Sigmoid colon (tissue), 7 donors: ENCODE data around the gene MAST2. TPM values are rescaled to one million over a fixed set of nuclear protein-coding genes. Genes with fewer than 3 reads are reported as not detected.
"Not testable (repeated sequence)": the region's sequence is repeated elsewhere in the genome, so short reads cannot be mapped to it uniquely, and the experiment has no call there.

ENCODE experiments used
- DNase-seq: peaks from one replicate; pipeline ENCODE4 v3.0.0-alpha.2; 2019
- H3K27ac ChIP-seq, 4 donors: fragments of 200-600 bp; sonication (generic); one replicate each; pipeline ENCODE4 v1.5.1; 2016 to 2019; ENCODE audit warnings: mild to moderate bottlenecking in 1 of 4
- H3K27me3 ChIP-seq, 3 donors: fragments of 200-600 bp; sonication (generic); one replicate each; pipeline ENCODE4 v1.5.1; 2019; ENCODE audit warnings: mild to moderate bottlenecking in 1 of 3
- H3K36me3 ChIP-seq, 4 donors: fragments of 200-600 bp; sonication (generic); one replicate each; pipeline ENCODE4 v1.5.1; 2016 to 2019
- H3K4me1 ChIP-seq, 4 donors: fragments of 200-600 bp; sonication (generic); one replicate each; pipeline ENCODE4 v1.5.1; 2017 to 2019
- H3K4me3 ChIP-seq, 4 donors: fragments of 200-600 bp; sonication (generic); one replicate each; pipeline ENCODE4 v1.5.1; 2017 to 2019; ENCODE audit warnings: mild to moderate bottlenecking in 2 of 4, moderate library complexity in 1 of 4
- H3K9me3 ChIP-seq, 4 donors: fragments of 200-600 bp in 3 of 4; sonication (generic) in 3 of 4; one replicate each; pipeline versions ENCODE4 v1.5.1 to v1.6.1; 2013 to 2019
- EP300 ChIP-seq, 4 donors: sonication (generic); formaldehyde crosslinking; IDR thresholded peaks; one replicate each; pipeline ENCODE4 v1.6.1; 2017; ENCODE audit warnings: antibody characterized with exemption in 4 of 4
- POLR2A ChIP-seq, 2 donors: fragments of 450-650 bp; IDR thresholded peaks; one replicate each; pipeline ENCODE4 v1.6.1; 2016; ENCODE audit warnings: antibody characterized with exemption in 2 of 2, mild to moderate bottlenecking in 2 of 2, moderate library complexity in 2 of 2
- POLR2AphosphoS5 ChIP-seq, 4 donors: sonication (generic); formaldehyde crosslinking; IDR thresholded peaks; one replicate each; pipeline ENCODE4 v1.6.1; 2017; ENCODE audit warnings: antibody characterized with exemption in 4 of 4
- WGBS, 2 donors: extraction: QIAGEN DNeasy Blood & Tissue Kit; methylation state at CpG; one replicate each; pipeline ENCODE4 v1.1.7; 2013; 5-methylcytosine and 5-hydroxymethylcytosine counted together
- intact Hi-C: fragments of 100-400 bp; cut with DNase I; formaldehyde crosslinking; loops from one replicate; pipeline ENCODE4 v1.15.1; 2023
- polyA plus RNA-seq, 3 donors: library from polyadenylated mRNA; stranded (reverse); fragments of 200-250 nt; gene quantifications; one replicate each; pipeline ENCODE4 v1.2.3, GENCODE V29; 2013
- total RNA-seq, 4 donors: library from RNA; depleted of rRNA; stranded (reverse); fragments of >200 nt; gene quantifications; one replicate each; pipeline ENCODE4 v1.1.0, GENCODE V29; 2016
- TF ChIP-seq, protein P1 (sequence below), 4 experiments: fragments of 450-650 bp in 3 of 4; fragments of 200-600 bp in 1 of 4; IDR thresholded peaks; one replicate each; pipeline ENCODE4 v1.5.1; 2016 to 2019; ENCODE audit warnings: antibody characterized with exemption in 4 of 4, mild to moderate bottlenecking in 3 of 4, moderate library complexity in 2 of 4
- donor health status: healthy with polysubstance abuse.
- donor health status: Bipolar disorder and iron deficiency.
- donor health status: healthy.

The MAST2 gene
- total and polyA plus RNA-seq, 7 donors, result 19.3 to 54.0 (median 32.0) TPM

DNA sequence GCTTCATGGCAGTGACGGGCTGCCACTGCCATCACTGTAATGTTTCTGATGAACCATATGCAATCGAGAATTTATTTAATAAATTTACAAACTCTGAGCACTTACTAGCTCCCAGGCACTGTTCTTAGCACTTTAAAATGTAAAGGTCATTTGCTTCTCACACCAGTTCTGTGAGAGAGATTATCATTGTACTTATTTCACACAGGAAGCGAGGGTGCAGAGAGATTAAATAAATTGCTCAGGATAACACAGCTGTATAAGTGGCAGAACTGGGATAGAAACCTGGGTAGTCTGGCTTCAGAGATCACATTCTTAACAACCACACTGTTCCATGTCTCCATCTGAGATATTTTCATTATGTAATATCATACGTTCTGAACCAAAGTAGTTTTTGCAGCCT is 119.9 kb downstream of the MAST2 start:
- DNase-seq, result no peak
- no peaks in the 10 kb centered on the region for H3K27me3 ChIP-seq
- H3K9me3 ChIP-seq, result no peaks in the 10 kb centered on the region
- no peaks in the 10 kb centered on the region for H3K36me3 ChIP-seq
- H3K4me3 ChIP-seq, result no peak overlapping the region
- no peaks in the 10 kb centered on the region for H3K4me1 ChIP-seq
- 63 to 89% methylated on average over 4 of the region's 4 CpGs for WGBS, 2 donors
- TF ChIP-seq, protein P1, sequence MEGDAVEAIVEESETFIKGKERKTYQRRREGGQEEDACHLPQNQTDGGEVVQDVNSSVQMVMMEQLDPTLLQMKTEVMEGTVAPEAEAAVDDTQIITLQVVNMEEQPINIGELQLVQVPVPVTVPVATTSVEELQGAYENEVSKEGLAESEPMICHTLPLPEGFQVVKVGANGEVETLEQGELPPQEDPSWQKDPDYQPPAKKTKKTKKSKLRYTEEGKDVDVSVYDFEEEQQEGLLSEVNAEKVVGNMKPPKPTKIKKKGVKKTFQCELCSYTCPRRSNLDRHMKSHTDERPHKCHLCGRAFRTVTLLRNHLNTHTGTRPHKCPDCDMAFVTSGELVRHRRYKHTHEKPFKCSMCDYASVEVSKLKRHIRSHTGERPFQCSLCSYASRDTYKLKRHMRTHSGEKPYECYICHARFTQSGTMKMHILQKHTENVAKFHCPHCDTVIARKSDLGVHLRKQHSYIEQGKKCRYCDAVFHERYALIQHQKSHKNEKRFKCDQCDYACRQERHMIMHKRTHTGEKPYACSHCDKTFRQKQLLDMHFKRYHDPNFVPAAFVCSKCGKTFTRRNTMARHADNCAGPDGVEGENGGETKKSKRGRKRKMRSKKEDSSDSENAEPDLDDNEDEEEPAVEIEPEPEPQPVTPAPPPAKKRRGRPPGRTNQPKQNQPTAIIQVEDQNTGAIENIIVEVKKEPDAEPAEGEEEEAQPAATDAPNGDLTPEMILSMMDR (IDR thresholded peaks at IDR 0.05), result no peak
- TF ChIP-seq POLR2A (IDR thresholded peaks at IDR 0.05), result no peak
- H3K27ac ChIP-seq, result no peak overlapping the region
- intact Hi-C loops, result no loop called here

GRCh38 chr1:45924736-45925135 is 121.3 kb downstream of the MAST2 start:
- DNase-seq, result no peak
- 96 to 98% methylated on average over 1 of the region's 1 CpG for WGBS, 2 donors
- Histone ChIP-seq H3K4me1 (peaks cover 0 to 9% (median 8%) of the 10 kb centered on the region in 4 donors), H3K4me3 (no peak overlapping the region), H3K27ac (no peak overlapping the region), H3K36me3 (no peaks in the 10 kb centered on the region), H3K27me3 (no peaks in the 10 kb centered on the region), H3K9me3 (no peaks in the 10 kb centered on the region)
- no peak for TF ChIP-seq EP300 (IDR thresholded peaks at IDR 0.05)
- no peak for TF ChIP-seq POLR2AphosphoS5 (IDR thresholded peaks at IDR 0.05)
- no peak for TF ChIP-seq POLR2A (IDR thresholded peaks at IDR 0.05)
- TF ChIP-seq, protein P1 (IDR thresholded peaks at IDR 0.05), result no peak
- intact Hi-C loops, result no loop called here

GRCh38 chr1:45925728-45926287 is 122.4 kb downstream of the MAST2 start:
- no peaks in the 10 kb centered on the region for H3K27me3 ChIP-seq
- H3K4me3 ChIP-seq, result no peak overlapping the region
- WGBS, 2 donors, result 39 to 71% methylated on average over 2 of the region's 2 CpGs
- no peak for DNase-seq
- intact Hi-C loops, result no loop called here
- no peaks in the 10 kb centered on the region for H3K36me3 ChIP-seq
- H3K4me1 ChIP-seq, result peaks cover 0 to 13% (median 9%) of the 10 kb centered on the region in 4 donors
- TF ChIP-seq, protein P1 (IDR thresholded peaks at IDR 0.05), result no peak
- TF ChIP-seq POLR2A (IDR thresholded peaks at IDR 0.05) (no peak), EP300 (IDR thresholded peaks at IDR 0.05) (no peak), POLR2AphosphoS5 (IDR thresholded peaks at IDR 0.05) (no peak)
- H3K9me3 ChIP-seq, result no peaks in the 10 kb centered on the region
- H3K27ac ChIP-seq, result no peak overlapping the region

DNA sequence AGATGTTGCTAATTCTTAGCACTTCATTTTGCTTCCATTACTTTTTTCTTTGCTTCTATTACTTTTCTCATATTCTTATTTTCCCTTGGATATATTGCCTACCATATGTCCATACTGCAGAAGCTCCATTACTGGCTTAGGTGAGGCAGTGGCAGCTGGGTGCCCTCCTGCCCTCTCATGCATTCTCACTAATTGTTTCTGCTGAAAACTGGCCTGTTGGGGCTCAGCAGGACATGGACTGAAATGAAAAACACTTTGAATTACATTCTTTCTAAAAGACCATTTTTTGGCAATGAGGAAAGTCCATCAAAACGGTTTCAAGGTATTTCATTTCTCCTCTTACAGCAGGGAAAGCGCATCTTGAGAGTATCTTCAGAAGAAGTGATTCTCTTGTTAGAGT is 122.9 kb downstream of the MAST2 start:
- H3K9me3 ChIP-seq, result no peaks in the 10 kb centered on the region
- no peak for DNase-seq
- H3K36me3 ChIP-seq, result no peaks in the 10 kb centered on the region
- no peak overlapping the region for H3K4me3 ChIP-seq
- H3K27me3 ChIP-seq, result no peaks in the 10 kb centered on the region
- peaks cover 0 to 13% (median 9%) of the 10 kb centered on the region in 4 donors for H3K4me1 ChIP-seq
- WGBS, 2 donors, result 89 to 91% methylated on average over 2 of the region's 2 CpGs
- TF ChIP-seq POLR2AphosphoS5 (IDR thresholded peaks at IDR 0.05), result no peak
- no peak for TF ChIP-seq POLR2A (IDR thresholded peaks at IDR 0.05)
- TF ChIP-seq EP300 (IDR thresholded peaks at IDR 0.05), result no peak
- TF ChIP-seq, protein P1 (IDR thresholded peaks at IDR 0.05), result no peak
- intact Hi-C loops, result no loop called here
- no peak overlapping the region for H3K27ac ChIP-seq

GRCh38 chr1:45927231-45927915 is 124.0 kb downstream of the MAST2 start:
- H3K9me3 ChIP-seq, H3K4me3 ChIP-seq, H3K27me3 ChIP-seq, DNase-seq, H3K36me3 ChIP-seq, intact Hi-C loops, H3K27ac ChIP-seq: not testable (repeated sequence)
- 92 to 96% methylated on average over 14 of the region's 14 CpGs for WGBS, 2 donors
- peaks cover 0 to 13% (median 9%) of the 10 kb centered on the region in 4 donors for H3K4me1 ChIP-seq
